ENCODE results near the gene CFAP141. TPM values are rescaled to one million over a fixed set of nuclear protein-coding genes. Genes with fewer than 3 reads are reported as not detected.

Gene CFAP141
- total and polyA plus RNA-seq, 2 of the 13 experiments (the other 11 are each of a cell fraction or from before 2014, with no cell fraction given): not detected

- TF ChIP-seq ZNF547 (CRISPR knock-in tag; IDR thresholded peaks at IDR 0.05): peak; percentile 68; the same call in 1 of the 2 replicates
- peak; percentile 97 for TF ChIP-seq E2F1 (CRISPR knock-in tag; IDR thresholded peaks at IDR 0.05)
- no peak for TF ChIP-seq XBP1 (CRISPR knock-in tag; IDR thresholded peaks at IDR 0.05)
- TF ChIP-seq PREB (CRISPR knock-in tag; IDR thresholded peaks at IDR 0.05): no peak
- TF ChIP-seq HMGXB3 (CRISPR knock-in tag; IDR thresholded peaks at IDR 0.05; ENCODE audit: borderline replicate concordance): peak; percentile 98
- TF ChIP-seq TEAD3 (CRISPR knock-in tag; optimal IDR thresholded peaks at IDR 0.05; ENCODE audit: borderline replicate concordance): peak; percentile 93
- TF ChIP-seq ZBTB20 (CRISPR knock-in tag; IDR thresholded peaks at IDR 0.05; ENCODE audit: borderline replicate concordance, low read depth): peak; percentile 57
- TF ChIP-seq BCL6 (CRISPR knock-in tag; IDR thresholded peaks at IDR 0.05): peak; percentile 30
- peak; percentile 89; the same call in 1 of the 2 replicates for TF ChIP-seq ZFP41 (CRISPR knock-in tag; IDR thresholded peaks at IDR 0.05; ENCODE audit: borderline replicate concordance)
- no peak; the same call in 1 of the 2 replicates for TF ChIP-seq TFE3 (CRISPR knock-in tag; IDR thresholded peaks at IDR 0.05)
- TF ChIP-seq SRF (IDR thresholded peaks at IDR 0.05; ENCODE audit: low read depth, low read length): peak; percentile 43; the same call in 1 of the 2 replicates
- peak; percentile 77 for TF ChIP-seq TGIF2 (CRISPR knock-in tag; IDR thresholded peaks at IDR 0.05)
- peak in 1 of 2 experiments; percentile 15; a peak in 1 of 4 replicates for TF ChIP-seq EP300 (IDR thresholded peaks at IDR 0.05; ENCODE audit: low read depth in 2 of 2, low read length in 2 of 2)
- 0 out of 2 replicates have a peak, but pooled peaks have one; percentile 16 for TF ChIP-seq EP300 (CRISPR knock-in tag; IDR thresholded peaks at IDR 0.05; ENCODE audit: borderline replicate concordance)
- no peak for TF ChIP-seq NFIC (IDR thresholded peaks at IDR 0.05; ENCODE audit: low read length)
- TF ChIP-seq ZNF337 (CRISPR knock-in tag; IDR thresholded peaks at IDR 0.05; ENCODE audit: borderline replicate concordance, low read depth): no peak; the same call in 1 of the 2 replicates
- peak; percentile 20; the same call in 1 of the 2 replicates for TF ChIP-seq ZNF691 (CRISPR knock-in tag; IDR thresholded peaks at IDR 0.05; ENCODE audit: borderline replicate concordance, low read depth)
- no peak for TF ChIP-seq MAF1 (CRISPR knock-in tag; IDR thresholded peaks at IDR 0.05; ENCODE audit: borderline replicate concordance)
- no peak for TF ChIP-seq CENPBD1 (CRISPR knock-in tag; IDR thresholded peaks at IDR 0.05; ENCODE audit: borderline replicate concordance, low read depth)
Observed at GRCh38 chr1:154183046-154183915, 22.9 kb downstream of the CFAP141 start (continued).

All from HepG2 (cell line).